ENCODE measurements around the gene ENTR1.
A peak's percentile ranks its signal among the peaks of the same experiment; 100 is the strongest.

The ENTR1 gene, protein sequence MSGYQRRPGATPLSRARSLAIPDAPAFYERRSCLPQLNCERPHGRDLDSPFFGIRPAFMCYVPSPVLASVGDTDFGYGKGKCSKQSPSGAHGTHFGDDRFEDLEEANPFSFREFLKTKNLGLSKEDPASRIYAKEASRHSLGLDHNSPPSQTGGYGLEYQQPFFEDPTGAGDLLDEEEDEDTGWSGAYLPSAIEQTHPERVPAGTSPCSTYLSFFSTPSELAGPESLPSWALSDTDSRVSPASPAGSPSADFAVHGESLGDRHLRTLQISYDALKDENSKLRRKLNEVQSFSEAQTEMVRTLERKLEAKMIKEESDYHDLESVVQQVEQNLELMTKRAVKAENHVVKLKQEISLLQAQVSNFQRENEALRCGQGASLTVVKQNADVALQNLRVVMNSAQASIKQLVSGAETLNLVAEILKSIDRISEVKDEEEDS

DNA sequence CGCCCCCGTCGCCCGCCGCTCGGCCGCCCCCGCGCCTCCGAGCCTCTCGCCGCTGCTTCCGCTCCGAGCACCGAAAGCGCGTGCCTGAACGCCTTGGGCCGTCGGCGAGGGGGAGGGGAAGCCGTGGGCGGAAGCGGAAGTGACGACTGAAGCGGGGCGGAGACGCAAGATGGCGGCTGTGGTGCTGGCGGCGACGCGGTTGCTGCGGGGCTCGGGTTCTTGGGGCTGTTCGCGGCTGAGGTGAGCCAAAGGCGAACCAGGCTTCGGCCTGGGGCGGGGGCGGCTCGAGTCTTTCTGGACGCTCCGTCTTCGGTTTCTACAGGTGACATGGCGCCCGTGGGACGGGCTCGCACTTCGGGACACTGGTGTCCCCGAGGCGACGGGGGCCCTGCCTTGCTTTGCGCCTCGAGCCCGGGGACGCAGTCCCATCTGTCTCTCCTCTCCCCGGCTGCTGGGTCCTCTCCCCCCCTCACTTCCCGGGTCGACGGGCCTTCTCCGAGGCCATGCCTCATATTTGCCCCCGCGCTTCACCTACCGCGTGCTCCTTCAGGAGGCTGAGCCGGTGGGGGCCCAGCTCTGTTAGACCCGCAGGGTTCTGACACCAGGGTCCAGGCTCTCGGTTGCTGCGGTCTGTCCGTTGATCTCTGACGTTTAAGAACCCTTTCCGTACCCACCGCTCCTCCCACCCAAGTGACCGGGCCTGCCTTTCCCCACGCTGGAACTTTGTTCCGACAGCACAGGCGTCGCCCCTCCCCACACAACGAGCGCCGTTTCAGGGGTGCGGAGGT, at the start of gene ENTR1, which contains the start of gene PMPCA:
Gene ENTR1, minus strand, starts transcription at position 115 of the 788 bp plus-strand sequence. CDS start 217 bp downstream, outside the sequence.
Gene PMPCA, plus strand, starts transcription at position 159 of the 788 bp plus-strand sequence. Its CDS starts 11 bp downstream, at position 170.
- DNase-seq, result peak; percentile 8

DNA sequence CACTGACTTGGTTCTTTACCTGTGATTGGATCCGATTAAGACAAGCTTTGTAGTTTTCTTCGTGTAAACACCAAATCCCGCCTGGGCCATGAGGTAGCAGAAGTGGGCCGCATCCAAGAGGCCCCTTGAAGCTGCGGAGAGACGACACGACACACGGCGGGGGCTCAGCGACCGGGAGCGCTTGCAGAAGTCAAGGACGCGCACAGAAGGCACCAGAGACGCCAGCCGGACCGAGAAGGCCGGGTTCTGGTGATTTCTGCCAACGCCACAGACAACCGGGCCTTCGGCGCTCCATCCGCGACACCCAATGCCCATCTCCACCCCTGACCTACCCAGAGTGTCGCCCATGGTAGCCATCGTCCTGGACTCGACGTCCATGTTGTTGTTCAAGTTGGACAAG, 49.0 kb upstream of the ENTR1 start:
- DNase-seq, result no peak

DNA sequence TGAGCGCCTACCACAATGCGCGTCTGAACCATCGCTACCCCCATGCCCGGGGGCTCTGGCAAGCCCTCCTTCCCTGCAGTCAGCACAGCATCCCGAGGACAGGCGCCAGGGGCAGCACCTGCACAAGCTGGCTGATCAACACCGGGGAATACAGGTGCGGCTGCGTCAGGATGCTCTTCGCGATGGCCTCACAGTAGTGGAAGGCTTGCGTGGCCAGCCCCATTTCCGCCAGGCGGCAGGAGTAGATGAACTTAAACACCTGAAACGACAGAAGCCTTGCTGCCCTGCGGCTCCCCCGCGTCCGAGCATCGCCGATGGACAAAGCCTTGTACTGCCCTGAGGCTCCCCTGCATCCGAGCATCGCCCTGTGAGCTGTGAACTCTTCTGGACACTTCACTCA, 46.9 kb upstream of the ENTR1 start:
- no peak for DNase-seq

DNA sequence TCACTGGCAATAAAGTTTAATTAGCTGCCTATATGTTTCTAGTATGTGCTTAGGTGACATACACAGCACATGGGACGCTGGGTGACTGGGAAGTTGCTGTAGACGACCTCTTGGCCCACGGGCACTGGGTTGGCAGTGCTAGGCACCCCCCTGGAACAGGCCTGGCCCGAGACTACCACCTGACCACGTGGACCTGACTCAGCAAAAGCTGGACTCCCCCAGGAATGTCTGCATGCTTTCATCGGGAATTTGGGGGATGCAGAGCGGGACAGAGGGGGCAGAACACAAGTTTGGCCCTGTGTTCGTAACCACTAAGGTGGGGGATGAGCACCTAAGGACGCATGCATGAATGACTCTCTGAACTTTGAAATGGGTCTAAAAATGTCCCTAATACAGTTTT, 45.8 kb upstream of the ENTR1 start:
- no peak for DNase-seq

DNA sequence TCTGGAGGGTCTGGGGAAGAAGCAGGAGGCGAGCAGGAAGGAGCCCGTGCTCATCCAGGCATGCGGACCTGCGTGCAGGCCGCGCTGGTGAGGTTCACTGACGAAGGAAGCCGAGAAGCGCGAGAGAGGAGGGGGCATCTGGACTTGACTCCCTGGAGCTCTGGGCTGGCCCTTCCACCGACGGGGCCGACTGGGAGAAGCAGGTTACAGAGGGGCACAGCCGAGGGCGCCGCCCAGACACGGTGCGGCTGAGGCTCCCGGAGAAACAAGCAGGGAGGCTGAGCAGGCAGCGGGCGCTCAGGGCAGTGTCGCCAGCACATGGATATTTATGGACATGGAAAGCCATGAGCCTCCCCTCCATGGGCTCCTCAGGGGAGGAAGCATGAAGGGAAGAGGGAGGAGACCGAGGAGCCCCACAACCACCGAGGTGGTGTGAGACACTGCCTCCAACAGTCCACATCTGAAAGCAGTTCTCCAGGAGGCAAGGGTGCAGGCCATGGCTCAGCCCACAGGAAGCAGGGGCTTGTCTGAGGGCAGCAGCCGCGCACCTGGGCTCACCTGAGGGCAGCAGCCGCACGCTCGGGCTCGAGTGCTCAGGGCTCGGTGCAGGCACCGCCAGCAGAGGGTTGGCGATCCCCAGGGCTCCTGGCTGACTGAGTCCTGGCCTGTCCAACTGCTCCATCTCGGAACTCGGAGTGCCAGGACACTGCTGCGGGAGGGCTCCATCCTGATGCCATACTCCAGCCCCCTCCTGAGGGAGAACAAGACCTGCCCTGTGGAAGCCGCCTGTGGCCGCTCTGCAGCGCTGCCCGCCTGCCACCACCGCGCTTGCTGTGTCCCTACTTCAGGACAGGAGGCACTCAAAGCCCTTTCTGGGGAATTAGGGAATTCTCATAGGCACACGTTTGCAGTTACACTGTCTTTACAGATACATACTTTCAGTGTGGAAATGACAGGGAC, 44.9 kb upstream of the ENTR1 start:
- DNase-seq, result no peak

DNA sequence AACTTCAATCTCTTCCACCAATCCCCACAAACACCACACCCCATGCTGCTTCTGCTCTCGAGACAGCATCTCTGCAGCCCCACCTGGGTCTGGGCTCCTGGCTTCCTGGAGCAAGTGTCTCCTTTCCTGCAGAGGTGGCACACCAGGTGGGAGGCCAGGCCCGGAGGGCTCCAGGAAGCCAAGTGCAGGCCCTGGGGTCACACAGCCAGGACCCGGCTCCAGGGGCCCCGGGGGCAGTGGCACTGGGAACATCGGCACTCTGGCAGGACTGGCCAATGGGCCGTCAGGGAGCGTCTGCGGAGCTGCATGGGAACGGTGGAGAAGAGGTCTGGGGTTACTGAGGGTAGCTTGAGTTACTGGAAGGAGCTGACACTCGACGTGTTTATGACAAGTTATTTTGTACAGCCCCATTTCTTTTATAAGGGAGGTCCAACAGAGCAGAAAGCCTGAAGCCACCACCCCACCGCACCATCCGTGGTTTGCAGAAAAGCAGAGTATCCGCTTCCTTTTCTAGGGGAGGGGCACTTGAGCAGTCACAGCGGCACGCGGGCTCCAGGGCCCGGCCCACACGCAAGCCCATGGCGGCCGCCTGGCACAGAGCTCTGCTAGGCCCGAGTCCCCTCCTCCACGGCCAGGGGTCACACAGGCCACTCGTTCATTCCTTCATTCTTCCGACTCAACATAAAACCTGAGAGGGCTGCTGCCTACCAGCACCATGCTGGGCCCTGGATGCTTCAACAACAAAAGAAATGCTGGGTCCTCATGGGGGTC, 43.8 kb upstream of the ENTR1 start:
- no peak for DNase-seq

DNA sequence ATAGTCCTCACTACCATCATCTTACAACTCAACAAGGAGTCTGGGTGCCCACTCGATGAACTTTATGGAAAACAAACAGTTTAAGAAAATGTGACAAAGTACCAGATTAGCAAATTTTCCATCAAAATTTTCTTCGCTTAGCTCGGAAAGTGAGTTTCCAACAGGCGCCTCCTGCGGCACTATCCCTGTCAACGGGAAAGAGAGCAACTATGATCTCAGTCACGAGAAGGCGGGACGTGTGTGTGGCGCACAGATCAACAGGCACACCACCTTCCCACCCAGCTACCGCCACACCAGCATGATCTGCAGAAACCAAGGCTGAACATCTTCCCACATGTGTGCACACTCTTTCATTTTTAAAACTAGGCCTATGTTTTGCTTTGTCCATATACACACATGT, 42.9 kb upstream of the ENTR1 start:
- DNase-seq, result no peak

DNA sequence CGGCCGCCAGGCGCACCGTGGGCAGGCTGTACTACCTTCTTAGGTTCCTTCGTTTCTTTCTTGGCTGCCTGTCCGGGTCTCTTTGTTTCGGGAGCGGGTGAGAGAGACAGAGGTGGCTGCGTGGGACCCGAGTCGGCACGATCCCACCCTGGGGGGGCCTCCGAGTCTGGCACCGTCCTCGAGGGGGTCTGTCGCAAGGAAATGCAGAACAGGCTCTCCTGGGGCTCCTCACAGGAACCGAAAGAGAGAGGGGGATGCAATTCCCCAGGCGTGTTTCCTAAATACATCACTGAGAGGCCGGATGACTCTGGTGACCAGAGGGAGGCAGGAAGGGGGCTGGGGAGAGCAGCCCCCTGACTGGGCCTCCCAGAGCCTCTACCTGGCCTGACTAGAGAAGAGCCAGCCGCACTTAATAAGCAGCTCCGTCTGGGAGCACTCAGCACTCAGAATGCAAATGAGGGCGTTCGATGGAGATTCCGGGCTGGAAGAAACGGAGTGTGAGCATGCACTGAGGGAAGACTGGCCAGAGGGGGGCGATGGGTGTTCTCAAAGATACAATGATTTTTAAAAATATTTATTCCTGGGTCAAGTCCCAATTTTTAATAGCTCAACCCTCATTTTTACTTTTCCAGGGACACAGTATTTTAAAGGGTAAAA, 40.9 kb upstream of the ENTR1 start:
- DNase-seq, result no peak

DNA sequence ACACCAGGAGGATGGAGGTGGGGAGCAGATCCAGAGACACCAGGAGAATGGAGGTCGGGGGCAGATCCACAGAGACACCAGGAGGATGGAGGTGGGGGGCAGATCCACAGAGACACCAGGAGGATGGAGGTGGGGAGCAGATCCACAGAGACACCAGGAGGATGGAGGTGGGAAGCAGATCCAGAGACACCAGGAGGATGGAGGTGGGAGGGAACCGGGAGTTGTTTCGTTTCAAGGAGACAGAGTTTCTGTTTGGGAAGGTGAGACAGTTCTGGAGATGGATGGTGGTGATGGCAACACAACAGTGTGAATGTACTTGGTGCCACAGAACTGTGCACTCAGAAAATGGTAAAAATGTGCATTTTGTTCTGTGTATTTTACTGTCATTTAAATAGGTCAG, 38.2 kb upstream of the ENTR1 start:
- DNase-seq, result no peak

DNA sequence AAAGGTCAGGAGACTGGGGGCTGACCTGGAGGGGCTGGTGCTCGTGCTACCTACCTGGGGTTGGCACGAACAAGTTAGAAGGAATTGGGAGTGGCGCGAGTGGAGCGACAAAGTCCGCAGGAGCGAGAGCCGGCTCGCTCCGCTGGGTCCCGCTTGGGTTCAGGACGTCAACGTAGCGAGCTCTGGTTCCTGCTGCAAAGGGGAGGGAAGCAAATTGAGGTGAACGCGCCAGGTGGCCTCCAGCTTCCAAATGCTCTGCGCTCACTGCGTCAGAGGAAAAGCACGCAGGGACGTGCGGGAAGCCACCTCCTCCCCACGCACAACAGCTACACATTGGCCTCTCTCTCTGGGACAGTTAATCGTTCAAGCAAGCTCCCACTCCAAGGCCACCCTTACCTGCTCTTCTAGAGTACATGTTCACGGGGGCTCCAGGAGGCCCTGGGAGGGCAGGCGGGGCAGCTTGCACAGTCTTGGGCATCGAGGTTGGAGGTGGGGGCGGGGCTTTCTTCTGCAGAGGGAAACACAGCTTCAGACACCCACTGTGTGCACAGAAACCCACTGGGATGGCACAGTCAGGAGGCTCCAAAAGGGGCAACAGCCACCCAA, 36.9 kb upstream of the ENTR1 start:
- DNase-seq, result no peak

DNA sequence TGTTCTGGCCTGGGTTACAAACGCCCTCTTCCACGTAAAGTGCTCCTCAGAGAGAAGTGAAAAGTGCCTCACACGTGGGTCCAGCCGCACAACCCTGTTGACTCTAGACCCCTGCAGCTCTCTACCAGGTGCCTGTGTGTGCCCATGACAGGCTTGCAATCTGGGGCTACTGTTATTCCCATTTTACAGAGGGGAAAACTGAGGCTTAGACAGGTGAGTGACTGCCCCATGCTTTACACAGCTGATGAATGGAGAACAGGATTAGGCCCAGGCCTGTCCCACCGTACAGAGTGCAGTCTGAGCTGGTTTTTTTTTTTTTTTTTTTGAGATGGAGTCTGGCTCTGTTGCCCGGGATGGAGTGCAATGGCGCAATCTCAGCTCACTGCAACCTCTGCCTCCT, 35.4 kb upstream of the ENTR1 start:
- DNase-seq, result no peak

DNA sequence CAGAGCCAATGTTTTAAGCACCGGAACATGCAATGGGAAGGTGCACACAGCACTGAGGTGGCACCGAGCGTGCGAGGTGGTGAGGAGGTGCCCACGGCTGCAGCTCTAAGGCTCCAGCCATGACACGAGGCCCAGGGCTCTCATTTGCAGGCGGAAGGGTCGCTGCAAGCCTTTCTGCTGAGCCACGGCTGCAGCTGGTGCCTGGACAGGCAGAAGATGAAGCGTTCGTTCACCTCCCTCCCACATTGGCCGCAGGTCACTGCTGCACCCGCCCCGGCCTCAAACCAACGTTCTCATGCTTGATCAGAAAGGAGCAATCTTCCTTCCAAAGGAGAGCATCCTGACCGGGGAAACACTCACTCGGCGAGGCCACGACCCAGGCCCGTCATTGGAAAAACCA, 33.7 kb upstream of the ENTR1 start:
- no peak for DNase-seq

DNA sequence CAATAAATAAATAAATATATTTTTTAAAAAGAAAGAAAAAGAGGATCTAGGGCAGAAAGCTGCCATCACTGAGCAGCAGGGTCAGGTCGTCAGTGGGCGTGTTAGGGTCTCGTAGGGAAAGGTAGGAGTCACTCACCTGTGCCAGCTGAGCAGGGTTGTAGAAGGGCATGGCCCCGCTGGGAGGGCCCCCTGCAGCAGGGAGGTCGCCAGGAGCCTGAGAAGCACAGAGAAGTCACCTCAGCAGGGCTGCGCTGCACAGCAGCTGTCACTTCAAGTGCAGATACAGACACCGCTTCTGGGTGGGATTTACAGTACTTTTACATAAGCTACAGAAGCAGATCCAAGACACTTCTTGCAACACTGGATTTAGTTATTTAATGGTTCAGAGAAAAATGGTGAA, 33.3 kb upstream of the ENTR1 start:
- DNase-seq, result no peak

DNA sequence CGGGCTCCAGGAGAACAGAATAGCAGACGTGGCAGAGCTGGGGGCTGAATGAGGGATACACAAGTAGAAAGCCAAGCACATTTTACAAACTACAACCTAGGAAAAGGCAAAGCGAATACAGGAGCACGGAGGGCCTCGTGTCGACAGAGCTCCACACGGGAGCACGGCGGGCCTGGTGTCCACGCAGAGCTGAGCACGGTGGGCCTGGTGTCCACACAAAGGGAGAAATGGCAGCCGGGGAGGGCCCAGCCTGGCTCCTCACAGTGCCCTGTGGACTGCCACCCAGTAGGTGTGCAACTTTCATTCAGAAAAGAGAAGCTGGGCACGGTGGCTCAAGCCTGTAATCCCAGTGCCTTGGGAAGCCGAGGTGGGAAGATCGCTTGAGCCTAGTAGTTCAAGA, 32.7 kb upstream of the ENTR1 start:
- no peak for DNase-seq

DNA sequence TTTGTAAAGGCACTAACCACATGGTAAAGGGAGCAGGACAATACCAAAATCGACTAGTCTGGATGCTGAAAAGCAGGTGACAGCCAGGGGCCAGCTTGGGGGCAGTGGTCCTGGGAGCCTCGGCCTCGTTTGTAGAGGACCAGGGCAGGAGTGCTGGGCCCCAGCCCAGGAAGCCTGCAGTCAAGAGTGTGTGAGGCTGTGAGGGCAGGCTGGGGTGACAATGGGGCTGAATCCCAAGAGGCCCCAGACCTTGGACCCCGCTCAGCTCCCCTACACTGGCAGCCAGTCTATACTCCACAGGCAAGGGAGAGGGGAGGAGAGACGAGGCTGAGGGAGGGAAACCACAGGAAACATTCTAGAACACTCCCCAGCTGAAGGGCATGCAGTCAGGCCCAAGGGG, 31.9 kb upstream of the ENTR1 start:
- no peak for DNase-seq

DNA sequence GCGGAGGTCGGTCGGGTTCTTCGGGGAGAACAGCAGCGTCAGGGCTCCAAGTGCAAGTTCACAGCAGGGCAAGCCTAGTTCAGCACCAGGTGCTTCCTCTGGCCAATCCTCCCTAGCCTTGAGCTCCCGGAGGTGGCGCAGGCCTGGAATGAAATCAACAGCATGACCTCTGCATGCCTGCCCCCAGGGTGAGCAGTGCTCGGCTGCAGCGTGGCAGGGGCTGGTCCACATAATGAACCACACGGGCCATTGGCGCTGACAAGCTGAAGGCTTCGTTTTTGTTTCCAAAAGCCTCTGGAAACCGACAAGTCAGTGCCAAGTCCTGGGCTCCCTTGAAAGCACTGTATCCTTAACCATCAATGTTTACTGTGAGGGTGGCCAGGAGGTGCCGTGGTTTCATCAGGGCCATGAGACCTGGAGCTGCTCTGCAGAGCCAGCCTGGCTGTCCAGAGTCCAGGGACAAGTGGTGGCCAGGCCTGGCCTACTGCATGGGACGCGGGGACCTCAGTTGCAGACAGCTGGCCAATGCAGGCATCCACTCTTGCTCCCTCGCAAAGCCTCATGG, 31.3 kb upstream of the ENTR1 start:
- DNase-seq, result no peak

DNA sequence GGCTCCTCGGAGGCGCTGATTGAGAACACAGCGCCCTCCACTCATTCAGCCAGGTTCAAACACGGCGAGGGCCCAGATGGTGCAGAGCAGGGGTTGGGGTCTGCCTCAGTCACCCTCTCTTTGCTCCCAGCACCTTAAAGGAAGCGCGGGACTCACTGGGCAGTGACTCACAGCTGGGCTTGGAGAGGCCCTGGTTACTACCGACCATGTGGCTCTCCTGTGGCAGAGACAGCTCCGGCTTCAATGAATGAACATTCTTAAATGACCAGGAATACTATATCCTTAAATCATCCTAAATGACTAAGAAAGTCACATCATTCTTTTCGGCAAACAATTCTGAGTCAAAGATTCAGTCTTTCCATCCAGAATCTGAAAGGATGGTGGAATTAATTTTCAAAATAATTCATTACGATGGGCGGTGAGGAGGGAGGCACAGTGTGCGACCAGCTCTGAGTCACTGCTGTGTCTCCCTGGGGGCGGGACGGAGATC, 30.8 kb upstream of the ENTR1 start:
- no peak for DNase-seq

DNA sequence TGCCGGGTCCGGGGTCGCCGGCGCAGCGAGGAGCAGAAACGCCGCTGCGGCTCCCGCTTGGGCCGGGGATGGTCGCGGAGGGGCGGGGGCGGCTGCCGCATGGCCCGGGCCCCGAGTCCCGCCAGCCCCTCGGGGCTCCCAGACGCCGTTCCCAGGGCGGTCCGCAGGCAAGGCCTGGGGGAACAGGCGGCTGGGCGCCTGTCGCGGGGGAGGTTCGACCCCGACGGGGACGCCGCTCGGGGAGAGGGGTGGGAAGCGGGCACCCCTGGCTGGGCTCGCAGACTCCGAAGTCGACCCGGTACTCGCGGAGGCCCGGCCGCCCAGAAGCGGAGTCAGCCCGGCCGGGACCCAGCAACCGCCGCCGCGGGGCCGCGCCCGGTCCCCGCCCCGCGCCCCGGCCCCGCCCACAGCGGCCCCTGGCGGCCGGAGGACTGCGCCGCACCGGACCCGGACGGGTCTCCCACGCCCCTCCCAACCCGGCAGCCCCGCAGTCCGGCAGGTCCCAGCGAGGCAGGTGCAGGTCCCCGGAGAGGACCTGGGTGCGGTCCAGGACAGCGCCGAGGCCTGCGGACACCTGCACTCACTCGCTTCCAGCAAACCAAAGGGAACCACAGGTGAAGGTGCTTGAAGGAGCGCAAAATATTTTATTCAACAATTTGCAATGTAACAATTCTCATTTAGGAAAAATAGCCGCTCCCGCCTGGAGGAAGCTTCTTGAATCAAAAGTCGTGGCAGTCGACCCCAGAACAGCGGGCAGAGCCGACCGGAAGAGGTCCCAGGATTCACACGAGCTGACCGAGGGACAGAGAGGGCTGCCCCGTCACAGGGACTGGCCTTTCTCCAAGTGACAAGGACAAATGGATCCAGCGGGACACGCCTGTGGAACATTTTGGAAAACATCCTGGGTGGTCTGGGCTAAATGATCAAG, 29.3 kb upstream of the ENTR1 start, which contains the start of gene INPP5E:
Gene INPP5E, minus strand, starts transcription at position 365 of the 928 bp plus-strand sequence. CDS start 426 bp downstream, outside the sequence.
- DNase-seq, result no peak

Measured in SIG-M5 (cell line).